GM23248 (cell line): ENCODE measurements around the gene KLHL2. TPM values are rescaled to one million over a fixed set of nuclear protein-coding genes. Genes with fewer than 3 reads are reported as not detected.

ENCODE experiments used
- DNase-seq: peaks from one replicate; pipeline ENCODE4 v3.0.0-alpha.2; 2015
- H2AFZ ChIP-seq: fragments of 200-600 bp; sonication (generic); 2 replicates; pipeline ENCODE4 v1.6.1; 2016; ENCODE audit warnings: antibody characterized with exemption
- H3F3A ChIP-seq: fragments of 200-600 bp; sonication (generic); 2 replicates; pipeline ENCODE4 v1.6.1; 2016; ENCODE audit warnings: mild to moderate bottlenecking, antibody characterized with exemption, mixed run types; ENCODE audit not compliant: insufficient read depth
- H3K27ac ChIP-seq: fragments of 200-600 bp; sonication (generic); 2 replicates; pipeline ENCODE4 v1.5.1; 2016; ENCODE audit warnings: mild to moderate bottlenecking
- H3K27me3 ChIP-seq: fragments of 200-600 bp; sonication (generic); replicated peaks from 2 replicates; pipeline ENCODE4 v1.6.1; 2016; ENCODE audit warnings: mild to moderate bottlenecking; ENCODE audit not compliant: insufficient read depth
- H3K36me3 ChIP-seq: fragments of 200-600 bp; sonication (generic); 2 replicates; pipeline ENCODE4 v1.6.1; 2016; ENCODE audit warnings: low read depth, mild to moderate bottlenecking
- H3K4me1 ChIP-seq: fragments of 200-600 bp; sonication (generic); 2 replicates; pipeline ENCODE4 v1.6.1; 2016; ENCODE audit warnings: mild to moderate bottlenecking; ENCODE audit not compliant: insufficient read depth
- H3K4me2 ChIP-seq: fragments of 200-600 bp; sonication (generic); one replicate; pipeline ENCODE4 v1.6.1; 2016; ENCODE audit warnings: mild to moderate bottlenecking; ENCODE audit not compliant: unreplicated experiment
- H3K4me3 ChIP-seq: fragments of 200-600 bp; sonication (generic); 2 replicates; pipeline ENCODE4 v1.5.1; 2016; ENCODE audit warnings: mild to moderate bottlenecking
- H3K79me2 ChIP-seq: fragments of 200-600 bp; sonication (generic); 2 replicates; pipeline ENCODE4 v1.6.1; 2016; ENCODE audit warnings: mild to moderate bottlenecking; ENCODE audit not compliant: insufficient read depth
- H3K9ac ChIP-seq: fragments of 200-600 bp; sonication (generic); 2 replicates; pipeline ENCODE4 v1.6.1; 2016; ENCODE audit warnings: mild to moderate bottlenecking
- H3K9me2 ChIP-seq: fragments of 200-600 bp; sonication (generic); 2 replicates; pipeline ENCODE4 v1.6.1; 2016; ENCODE audit warnings: mixed run types, mild to moderate bottlenecking, moderate library complexity; ENCODE audit not compliant: insufficient read depth
- H3K9me3 ChIP-seq: fragments of 200-600 bp; sonication (generic); one replicate; pipeline ENCODE4 v1.6.1; 2017; ENCODE audit warnings: low read depth
- H4K20me1 ChIP-seq: fragments of 200-600 bp; sonication (generic); 2 replicates; pipeline ENCODE4 v1.6.0; 2016; ENCODE audit not compliant: insufficient read depth
- EZH2 ChIP-seq: fragments of 200-600 bp; sonication (generic); IDR thresholded peaks from 2 replicates; pipeline ENCODE4 v1.6.1; 2018; ENCODE audit warnings: antibody characterized with exemption, mild to moderate bottlenecking; ENCODE audit not compliant: insufficient read depth, poor library complexity, severe bottlenecking
- EZH2phosphoT487 ChIP-seq: fragments of 200-600 bp; sonication (generic); IDR thresholded peaks from 2 replicates; pipeline ENCODE4 v1.6.1; 2018; ENCODE audit warnings: antibody characterized with exemption, moderate library complexity, mild to moderate bottlenecking, low read depth; ENCODE audit not compliant: insufficient read depth
- WGBS, 2 experiments: methylation state at CpG; one replicate each; pipeline ENCODE4 v1.1.6; 2015 to 2017; ENCODE audit warnings: low lambda C conversion rate in 2 of 2, low coverage in 1 of 2; ENCODE audit errors: missing lambda C conversion rate in 2 of 2; 5-methylcytosine and 5-hydroxymethylcytosine counted together
- in situ Hi-C: fragments of 300-500 bp; cut with MboI; formaldehyde crosslinking; loops from 2 replicates; pipeline ENCODE4 v1.15.0; 2020
- polyA plus RNA-seq: library from polyadenylated mRNA; unstranded; fragments of >200 nt; fragmentation: Nextera tagmentation; extraction: Ambion mirVana; gene quantifications from 2 replicates; pipeline ENCODE4 v1.2.1, GENCODE V29; 2016
- total RNA-seq: library from RNA; depleted of rRNA; stranded (reverse); fragments of >200 nt; shearing (Covaris generic); gene quantifications from 2 replicates; pipeline ENCODE4 v1.2.3, GENCODE V29; 2014

KLHL2 gene
- total and polyA plus RNA-seq, 2 experiments from 2014 or later: 11.0 to 20.2 TPM

- DNase-seq: no peak
- in situ Hi-C loops: no loop called here
Observed at GRCh38 chr4:165324236-165324917, 117.0 kb downstream of the KLHL2 start.

GRCh38 chr4:165324918-165325304, 117.5 kb downstream of the KLHL2 start:
- peaks cover 25% of the 10 kb centered on the region for H3F3A ChIP-seq
- H3K4me1 ChIP-seq: peaks cover 27% of the 10 kb centered on the region
- H3K9ac ChIP-seq: no peak overlapping the region
- no peak overlapping the region for H3K4me3 ChIP-seq
- peaks cover 24% of the 10 kb centered on the region for H3K79me2 ChIP-seq
- no peak for TF ChIP-seq EZH2phosphoT487
- no peaks in the 10 kb centered on the region for H3K9me2 ChIP-seq
- no peak for DNase-seq
- H3K4me2 ChIP-seq: no peak overlapping the region
- in situ Hi-C loops: no loop called here
- no peaks in the 10 kb centered on the region for H4K20me1 ChIP-seq
- H2AFZ ChIP-seq: no peak overlapping the region
- 91 to 94% methylated on average over 3 of the region's 3 CpGs for WGBS, 2 experiments
- H3K27ac ChIP-seq: no peak overlapping the region
- no peaks in the 10 kb centered on the region for H3K36me3 ChIP-seq
- H3K27me3 ChIP-seq: no peaks in the 10 kb centered on the region
- H3K9me3 ChIP-seq: no peaks in the 10 kb centered on the region

More at GRCh38 chr4:165324236-165324917, 117.0 kb downstream of the KLHL2 start:
- Histone ChIP-seq H3K9me2 (no peaks in the 10 kb centered on the region), H3K27ac (no peak overlapping the region), H3K9me3 (no peaks in the 10 kb centered on the region), H4K20me1 (no peaks in the 10 kb centered on the region), H3K27me3 (no peaks in the 10 kb centered on the region), H3K4me3 (no peak overlapping the region), H3K4me2 (no peak overlapping the region), H3F3A (peaks cover 25% of the 10 kb centered on the region), H3K4me1 (peaks cover 22% of the 10 kb centered on the region), H2AFZ (no peak overlapping the region), H3K79me2 (peaks cover 19% of the 10 kb centered on the region), H3K36me3 (no peaks in the 10 kb centered on the region), H3K9ac (no peak overlapping the region)
- no peak for TF ChIP-seq EZH2phosphoT487
- TF ChIP-seq EZH2: no peak
- WGBS, 2 experiments: 85 to 89% methylated on average over 7 of the region's 7 CpGs

GRCh38 chr4:165325732-165326512, 118.6 kb downstream of the KLHL2 start:
- Histone ChIP-seq H2AFZ (peak overlapping the region; percentile 88), H4K20me1 (no peaks in the 10 kb centered on the region), H3K79me2 (peaks cover 34% of the 10 kb centered on the region), H3K4me2 (peak overlapping the region; percentile 79), H3K27me3 (no peaks in the 10 kb centered on the region), H3K36me3 (no peaks in the 10 kb centered on the region), H3F3A (peaks cover 25% of the 10 kb centered on the region), H3K9ac (peak overlapping the region; percentile 91; the same call in 1 of the 2 replicates), H3K9me2 (no peaks in the 10 kb centered on the region), H3K27ac (peak overlapping the region; percentile 91), H3K4me3 (peak overlapping the region; percentile 85), H3K4me1 (peaks cover 32% of the 10 kb centered on the region), H3K9me3 (no peaks in the 10 kb centered on the region)
- in situ Hi-C loops: no loop called here
- WGBS, 2 experiments: 54 to 59% methylated on average over 8 of the region's 8 CpGs
- no peak for TF ChIP-seq EZH2
- no peak for TF ChIP-seq EZH2phosphoT487
- DNase-seq: peak; percentile 72

GRCh38 chr4:165326831-165327210, 119.5 kb downstream of the KLHL2 start:
- no peaks in the 10 kb centered on the region for H3K36me3 ChIP-seq
- peak overlapping the region; percentile 85 for H3K4me3 ChIP-seq
- peaks cover 32% of the 10 kb centered on the region for H3K4me1 ChIP-seq
- H3K9ac ChIP-seq: peak overlapping the region; percentile 91
- no peaks in the 10 kb centered on the region for H3K9me2 ChIP-seq
- 0 to 1% methylated on average over 11 to 13 of the region's 14 CpGs for WGBS, 2 experiments
- H3K79me2 ChIP-seq: peaks cover 43% of the 10 kb centered on the region
- peak overlapping the region; percentile 79 for H3K4me2 ChIP-seq
- in situ Hi-C loops: no loop called here
- H4K20me1 ChIP-seq: no peaks in the 10 kb centered on the region
- H3F3A ChIP-seq: peaks cover 25% of the 10 kb centered on the region
- H3K9me3 ChIP-seq: no peaks in the 10 kb centered on the region
- peak; percentile 55 for DNase-seq
- peak overlapping the region; percentile 91 for H3K27ac ChIP-seq
- H2AFZ ChIP-seq: peak overlapping the region; percentile 88
- TF ChIP-seq EZH2phosphoT487 (no peak), EZH2 (no peak)
- no peaks in the 10 kb centered on the region for H3K27me3 ChIP-seq
